K562 (cell line): ENCODE data around the gene MFAP3L. TPM values are rescaled to one million over a fixed set of nuclear protein-coding genes. Genes with fewer than 3 reads are reported as not detected.
A peak's percentile ranks its signal among the peaks of the same experiment; 100 is the strongest.

Experiments
- ATAC-seq: fragments of 200-7000 bp; cut with Tn5 transposase; 3 replicates; pipeline ENCODE4 v1.9.1; 2020; ENCODE audit warnings: moderate library complexity
- BruUV-seq: library from RNA; stranded (reverse); fragments of 400-500 nt; replicated peaks from 2 replicates; lab custom pipeline; 2021; lab: Mats Ljungman, UMichigan
- CTCF ChIA-PET: fragments of 300-600 bp; formaldehyde crosslinking; extraction: SDS; loops from one replicate; lab custom pipeline; 2021; ENCODE audit warnings: low intra/inter-chr PET ratio; lab: Yijun Ruan, JAX
- POLR2A ChIA-PET: fragments of 300-600, 350-650 bp; sonication (Branson Sonifier 250); formaldehyde crosslinking; extraction: SDS; loops from one replicate; lab custom pipeline; 2021; ENCODE audit warnings: antibody characterized with exemption, inconsistent platforms; lab: Yijun Ruan, JAX
- DNase-seq, 4 experiments: peaks; one replicate each; pipeline versions ENCODE4 v3.0.0 to v3.0.0-alpha.2; 2011 to 2018; ENCODE audit warnings: low spot score in 3 of 4, mixed read lengths in 3 of 4; ENCODE audit errors: extremely low read depth in 1 of 4
- FAIRE-seq: peaks from 2 replicates; lab custom pipeline; 2011; peaks lifted over from hg19 to GRCh38; lab: Jason Lieb, UNC
- H2AFZ ChIP-seq: 2 replicates; pipeline ENCODE4 v1.6.0; 2011; ENCODE audit warnings: low read depth, low read length, control low read depth, inconsistent platforms
- H3K27ac ChIP-seq: fragments of 200-600 bp; 3 replicates; pipeline ENCODE4 v1.8.0; 2011; ENCODE audit warnings: low read depth, mild to moderate bottlenecking, control low read depth, inconsistent platforms, low read length, moderate library complexity, mixed read lengths; ENCODE audit errors: extremely low read depth
- H3K27me3 ChIP-seq, 2 experiments: fragments of 300-600 bp in 1 of 2; 2 replicates in 1 of 2; 3 replicates in 1 of 2; pipeline versions ENCODE4 v1.6.0 to v1.8.0; 2011; ENCODE audit warnings: inconsistent platforms in 2 of 2, low read length in 2 of 2, mild to moderate bottlenecking in 1 of 2, mixed read lengths in 1 of 2, moderate library complexity in 1 of 2; ENCODE audit not compliant: control insufficient read depth in 2 of 2, insufficient read depth in 2 of 2
- H3K36me3 ChIP-seq: fragments of 300-600 bp; 3 replicates; pipeline ENCODE4 v1.8.0; 2011; ENCODE audit warnings: mild to moderate bottlenecking, low read length, inconsistent platforms; ENCODE audit not compliant: control insufficient read depth, insufficient read depth
- H3K4me1 ChIP-seq, 2 experiments: fragments of 200-600 bp in 1 of 2; replicated peaks in 1 of 2; 2 replicates in 1 of 2; 3 replicates in 1 of 2; pipeline versions ENCODE4 v1.5.1 to v1.8.0; 2011; ENCODE audit warnings: inconsistent platforms in 2 of 2, low read length in 2 of 2, mild to moderate bottlenecking in 1 of 2, mixed read lengths in 1 of 2, moderate library complexity in 1 of 2; ENCODE audit not compliant: control insufficient read depth in 2 of 2, insufficient read depth in 2 of 2
- H3K4me2 ChIP-seq: 2 replicates; pipeline ENCODE4 v1.6.1; 2011; ENCODE audit warnings: low read length, control low read depth, inconsistent platforms, mixed read lengths; ENCODE audit not compliant: insufficient read depth
- H3K4me3 ChIP-seq: fragments of 200-600 bp; sonication (generic), shearing (Covaris generic); 2 replicates; pipeline ENCODE4 v1.5.1; 2016; ENCODE audit warnings: control low read depth, inconsistent platforms
- H3K79me2 ChIP-seq: fragments of 200-600 bp; 3 replicates; pipeline ENCODE4 v1.8.0; 2011; ENCODE audit warnings: low read length, inconsistent platforms; ENCODE audit not compliant: control insufficient read depth, insufficient read depth
- H3K9ac ChIP-seq, 2 experiments: 2 replicates each; pipeline versions ENCODE4 v1.6.0 to v1.6.1; 2011; ENCODE audit warnings: low read depth in 2 of 2, low read length in 2 of 2, control low read depth in 1 of 2, inconsistent platforms in 1 of 2, mild to moderate bottlenecking in 1 of 2, mixed read lengths in 1 of 2; ENCODE audit not compliant: insufficient read depth in 1 of 2
- H3K9me1 ChIP-seq: one replicate; pipeline ENCODE4 v1.6.0; 2011; ENCODE audit warnings: inconsistent platforms, mild to moderate bottlenecking, low read length, moderate library complexity; ENCODE audit not compliant: control insufficient read depth, insufficient read depth
- H3K9me3 ChIP-seq: replicated peaks from 2 replicates; pipeline ENCODE4 v1.5.1; 2011; ENCODE audit warnings: low read depth, low read length, inconsistent platforms; ENCODE audit not compliant: control insufficient read depth, insufficient read depth
- H4K20me1 ChIP-seq: replicated peaks from 2 replicates; pipeline ENCODE4 v1.6.1; 2011; ENCODE audit warnings: low read length, inconsistent platforms, mixed read lengths; ENCODE audit not compliant: control insufficient read depth, insufficient read depth
- C11orf30 ChIP-seq: fragments of 450-650 bp; IDR thresholded peaks from 2 replicates; pipeline ENCODE4 v1.6.1; 2016; ENCODE audit warnings: low read depth, mild to moderate bottlenecking
- HNRNPK ChIP-seq: fragments of 200-400 bp; formaldehyde crosslinking; IDR thresholded peaks from one replicate; pipeline ENCODE4 v1.6.1; 2018; ENCODE audit warnings: mild to moderate bottlenecking, low read depth, low read length; ENCODE audit not compliant: poor library complexity, severe bottlenecking
- MCM5 ChIP-seq: fragments of 450-650 bp; IDR thresholded peaks from 2 replicates; pipeline ENCODE4 v1.6.1; 2016; ENCODE audit warnings: low read depth
- VEZF1 ChIP-seq: fragments of 200-800 bp; sonication (Bioruptor generic); IDR thresholded peaks from 2 replicates; pipeline ENCODE4 v1.6.1; 2017; ENCODE audit warnings: missing genetic modification characterization, missing compliant biosample characterization
- XRCC3 ChIP-seq: fragments of 450-650 bp; IDR thresholded peaks from 2 replicates; pipeline ENCODE4 v1.6.1; 2017; ENCODE audit warnings: mild to moderate bottlenecking, moderate library complexity
- ZNF316 ChIP-seq: fragments of 450-650 bp; IDR thresholded peaks from 2 replicates; pipeline ENCODE4 v1.6.1; 2016
- WGBS: fragments of 100-300 bp; shearing (Covaris generic); methylation state at CpG from one replicate; pipeline ENCODE4 v1.1.6; 2016; ENCODE audit warnings: low coverage, mixed read lengths; ENCODE audit not compliant: insufficient coverage; ENCODE audit errors: missing lambda C conversion rate; 5-methylcytosine and 5-hydroxymethylcytosine counted together
- in situ Hi-C: fragments of 300-500 bp; cut with MboI; formaldehyde crosslinking; loops from 4 replicates; pipeline ENCODE4 v1.15.0; 2018; ENCODE audit warnings: inconsistent platforms, mixed read lengths
- intact Hi-C: fragments of 100-400 bp; cut with micrococcal nuclease; formaldehyde crosslinking; loops from 2 replicates; pipeline ENCODE4 v1.14.2; 2022
- polyA plus RNA-seq, 8 experiments: library from polyadenylated mRNA; depleted of rRNA in 4 of 8; stranded (reverse) in 5 of 8; unstranded in 3 of 8; fragments of >200 nt; fragmentation: Nextera tagmentation in 2 of 8; fragmentation: Illumina TruSeq in 1 of 8; extraction: Ambion mirVana in 2 of 8; extraction: Trizol in 1 of 8; gene quantifications; 2 replicates each; pipeline versions ENCODE4 v1.2.1 to v1.2.3, GENCODE V29; 2011 to 2014; ENCODE audit warnings: inconsistent platforms in 1 of 8, missing spikeins in 1 of 8
- total RNA-seq, 7 experiments: library from RNA; depleted of rRNA in 6 of 7; stranded (reverse); fragments of >200 nt in 6 of 7; fragmentation: Illumina TruSeq in 2 of 7; extraction: Trizol in 2 of 7; gene quantifications; 2 replicates each; pipeline versions ENCODE4 v1.2.1 to v1.2.3, GENCODE V29; 2011 to 2021; ENCODE audit warnings: low replicate concordance in 1 of 7

The MFAP3L gene
- total and polyA plus RNA-seq, 9 of the 15 experiments (the other 6 are each of a cell fraction or from before 2014, with no cell fraction given), result 0.06 to 0.25 (median 0.20) TPM; not detected in 3

GRCh38 chr4:170059421-170059820, 33.2 kb upstream of the MFAP3L start:
- FAIRE-seq (no peak), DNase-seq (no peak)

GRCh38 chr4:170058826-170059225, 32.6 kb upstream of the MFAP3L start:
- Histone ChIP-seq H3K27ac (no peak overlapping the region), H3K4me1 (no peaks in the 10 kb centered on the region), H3K9me3 (no peaks in the 10 kb centered on the region), H3K9ac (no peak overlapping the region), H3K4me2 (no peak overlapping the region), H3K79me2 (no peaks in the 10 kb centered on the region), H4K20me1 (no peaks in the 10 kb centered on the region), H3K9me1 (no peaks in the 10 kb centered on the region), H3K36me3 (no peaks in the 10 kb centered on the region), H3K27me3 (no peaks in the 10 kb centered on the region), H2AFZ (no peak overlapping the region), H3K4me3 (no peak overlapping the region)
- 0 out of 2 replicates have a peak, but pooled peaks have one; percentile 22 for TF ChIP-seq C11orf30
- TF ChIP-seq ZNF316, result peak; percentile 52; the same call in 1 of the 2 replicates
- TF ChIP-seq HNRNPK, result no peak
- ChIA-PET CTCF (no interaction called here), POLR2A (no interaction called here)
- BruUV-seq, result no TSS peak
- no peak for DNase-seq
- intact Hi-C loops (no loop called here), in situ Hi-C loops (no loop called here)
- no peak for ATAC-seq
- 0% methylated on average over 2 of the region's 2 CpGs for WGBS
- no peak for FAIRE-seq

More at GRCh38 chr4:170059421-170059820, 33.2 kb upstream of the MFAP3L start:
- Histone ChIP-seq H3K4me1 (no peaks in the 10 kb centered on the region), H4K20me1 (no peaks in the 10 kb centered on the region), H2AFZ (no peak overlapping the region), H3K27ac (no peak overlapping the region), H3K9me1 (no peaks in the 10 kb centered on the region), H3K9me3 (no peaks in the 10 kb centered on the region), H3K4me3 (no peak overlapping the region), H3K4me2 (no peak overlapping the region), H3K36me3 (no peaks in the 10 kb centered on the region), H3K79me2 (no peaks in the 10 kb centered on the region), H3K27me3 (no peaks in the 10 kb centered on the region), H3K9ac (no peak overlapping the region)
- intact Hi-C loops (no loop called here), in situ Hi-C loops (no loop called here)
- ChIA-PET POLR2A (no interaction called here), CTCF (no interaction called here)
- ATAC-seq, result no peak
- 2% methylated on average over 4 of the region's 4 CpGs for WGBS
- BruUV-seq, result no TSS peak
- no peak for TF ChIP-seq MCM5
- TF ChIP-seq XRCC3, result no peak
- TF ChIP-seq VEZF1 (CRISPR knock-in tag), result no peak
